HPDE6-E6E7 (cell line): ENCODE results near the gene PRIMA1.

Experiments
- DNase-seq: peaks from one replicate; pipeline ENCODE4 v3.0.0; 2011; ENCODE audit warnings: missing footprints; ENCODE audit errors: extremely low spot score

Gene PRIMA1

GRCh38 chr14:93732524-93732923 is 55.8 kb downstream of the PRIMA1 start:
- no peak for DNase-seq

- DNase-seq: no peak
Observed at GRCh38 chr14:93731753-93732152, 56.5 kb downstream of the PRIMA1 start.

DNA sequence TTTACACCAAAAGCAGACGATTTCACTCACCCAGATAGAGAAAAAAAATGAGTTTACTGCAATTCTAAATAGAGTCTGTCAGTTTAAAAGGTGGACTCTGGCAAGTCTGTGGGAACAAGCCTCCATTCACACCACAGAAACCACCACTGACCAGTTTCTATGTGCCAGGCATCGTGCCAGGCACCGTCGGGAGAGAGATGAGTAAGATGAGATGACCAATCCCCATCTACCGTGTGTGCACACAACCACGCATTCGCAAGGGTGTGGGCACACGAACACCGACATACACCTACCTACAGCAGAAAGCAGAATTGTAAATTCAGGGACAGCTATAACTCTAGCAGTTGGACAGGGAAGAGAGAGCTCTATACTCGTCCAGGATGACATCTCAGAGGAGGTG is 58.3 kb downstream of the PRIMA1 start:
- DNase-seq: no peak

- no peak for DNase-seq
Observed at GRCh38 chr14:93728651-93729016, 59.7 kb downstream of the PRIMA1 start.

DNA sequence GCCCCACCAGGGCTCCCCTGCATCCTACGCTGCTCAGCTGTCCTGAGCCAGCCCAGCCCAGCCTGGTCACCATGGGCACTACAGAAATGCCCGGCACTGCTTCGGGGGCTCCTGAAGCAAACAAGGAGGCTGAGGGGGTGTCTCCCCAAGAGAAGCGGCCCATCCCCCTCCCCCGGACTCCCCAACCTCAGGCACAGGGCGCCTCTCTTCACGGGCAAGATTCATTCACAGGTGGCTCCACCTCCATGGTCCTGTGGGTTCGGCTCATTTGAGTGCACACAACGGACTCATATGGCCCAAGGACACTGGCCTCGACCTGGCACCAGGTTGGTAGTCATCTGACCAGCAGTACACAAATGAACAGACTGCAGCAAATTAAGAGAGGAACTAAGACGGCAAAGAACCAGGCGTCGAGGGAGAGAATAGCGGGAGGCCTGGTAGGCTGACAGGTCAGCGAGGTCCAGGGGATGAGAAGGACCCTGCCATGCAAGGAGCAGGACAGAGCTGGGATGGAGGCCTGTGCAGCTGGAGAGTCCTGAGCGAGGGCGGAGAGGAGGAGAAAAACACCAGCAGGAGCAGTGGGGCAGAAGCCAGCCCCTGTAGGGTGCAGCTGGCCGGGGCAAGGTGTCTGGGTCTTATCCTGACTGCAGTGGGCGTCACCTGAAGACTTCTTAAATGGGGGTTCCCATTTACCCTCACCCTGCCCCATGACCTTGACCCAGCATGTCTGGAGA is 60.2 kb downstream of the PRIMA1 start:
- no peak for DNase-seq

DNA sequence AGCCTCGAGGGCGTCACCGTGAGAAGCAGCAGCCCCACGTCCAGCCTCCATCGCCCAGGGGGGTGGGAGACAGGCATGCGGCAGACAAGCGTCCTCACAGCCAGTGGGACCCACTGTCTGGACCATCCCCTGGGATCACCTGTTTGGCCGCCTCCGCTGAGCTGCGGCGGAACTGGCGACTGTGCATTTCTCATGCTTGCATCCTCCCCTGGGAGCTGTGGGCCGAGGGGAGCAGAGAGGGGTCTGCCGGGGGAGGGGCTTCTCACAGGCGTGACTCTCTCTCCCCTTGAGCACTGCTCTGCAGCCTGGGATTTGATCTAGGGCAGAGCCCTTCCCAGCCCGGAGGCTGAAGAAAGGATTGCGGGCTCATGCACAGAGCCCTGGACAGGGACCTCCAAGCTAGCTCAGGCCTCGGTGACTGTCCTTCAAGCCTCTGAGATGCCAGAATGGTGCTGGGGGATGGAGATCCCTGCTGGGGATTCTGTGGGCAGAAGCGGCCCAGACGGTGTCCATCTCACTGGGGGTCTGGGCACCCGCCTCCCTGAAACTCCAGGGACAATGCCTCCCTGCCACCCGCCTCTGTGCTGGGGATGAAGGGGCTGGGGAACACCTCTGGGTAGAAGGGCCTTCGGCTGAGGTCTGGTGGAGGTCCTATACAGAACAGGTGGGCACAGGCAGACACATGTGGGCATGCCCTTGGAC is 61.1 kb downstream of the PRIMA1 start:
- DNase-seq: no peak

GRCh38 chr14:93725993-93726392 is 62.3 kb downstream of the PRIMA1 start:
- DNase-seq: no peak

DNA sequence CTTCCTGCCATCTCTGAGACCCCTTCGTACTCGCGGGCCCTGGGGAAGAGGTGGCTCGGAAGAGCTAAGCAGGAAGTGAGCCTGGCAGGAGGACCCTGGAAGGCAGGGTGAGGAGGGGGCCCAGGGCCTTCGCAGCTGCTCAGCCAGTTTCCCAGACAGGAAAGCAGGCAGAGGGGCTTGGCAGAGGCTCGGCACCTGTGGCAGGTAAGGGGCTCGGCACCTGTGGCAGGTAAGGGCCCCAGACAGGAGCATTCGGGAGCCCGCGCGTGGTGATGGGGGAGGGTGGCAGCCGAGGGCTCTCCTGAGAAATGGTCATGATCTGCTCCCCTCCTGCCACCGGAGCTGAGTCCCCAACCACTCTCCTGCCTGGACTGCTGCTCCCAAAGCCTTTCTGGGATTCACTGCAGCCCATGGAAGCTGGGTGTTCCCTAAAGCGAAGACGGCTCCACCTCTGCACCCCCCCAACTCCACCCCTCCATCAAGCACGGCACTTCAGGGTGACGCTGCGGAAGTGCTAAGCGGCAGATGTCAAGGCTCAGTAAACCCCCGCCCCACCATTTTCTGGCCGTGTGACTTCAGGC is 63.2 kb downstream of the PRIMA1 start:
- DNase-seq: no peak

- no peak for DNase-seq
Observed at GRCh38 chr14:93723001-93723400, 65.3 kb downstream of the PRIMA1 start.

DNA sequence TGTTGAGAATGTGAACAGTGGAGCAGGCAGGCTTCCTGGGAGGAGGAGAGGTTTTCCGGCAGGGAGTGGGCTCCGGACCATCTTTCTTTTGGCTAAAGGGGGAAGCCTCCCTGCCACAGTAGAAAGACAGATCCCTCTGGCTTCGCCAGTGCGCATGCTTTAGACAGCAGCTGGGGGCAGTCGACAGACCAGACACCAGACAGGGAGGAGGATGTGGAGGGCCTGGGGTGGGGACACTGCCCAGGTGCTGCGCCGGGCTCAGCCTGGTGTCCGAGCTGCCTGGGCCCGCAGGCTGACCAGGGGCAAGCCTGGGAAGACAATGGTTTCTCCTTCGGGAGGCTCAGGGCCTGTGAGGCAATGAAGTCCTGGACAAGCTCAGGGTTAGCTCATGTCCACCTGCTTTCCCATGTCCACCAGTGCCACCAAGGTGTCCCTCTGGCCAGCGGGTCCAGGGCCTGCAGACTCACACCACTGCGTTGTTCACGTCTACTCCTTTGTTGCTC is 67.3 kb downstream of the PRIMA1 start:
- no peak for DNase-seq

- DNase-seq: no peak
Observed at GRCh38 chr14:93720076-93720815, 68.0 kb downstream of the PRIMA1 start.

GRCh38 chr14:93719256-93719655 is 69.0 kb downstream of the PRIMA1 start:
- no peak for DNase-seq

- no peak for DNase-seq
Observed at GRCh38 chr14:93717668-93718320, 70.5 kb downstream of the PRIMA1 start.

- no peak for DNase-seq
Observed at GRCh38 chr14:93716746-93717667, 71.3 kb downstream of the PRIMA1 start.

- DNase-seq: no peak
Observed at GRCh38 chr14:93716002-93716745, 72.1 kb downstream of the PRIMA1 start.

- DNase-seq: no peak
Observed at GRCh38 chr14:93715279-93715927, 72.9 kb downstream of the PRIMA1 start.

DNA sequence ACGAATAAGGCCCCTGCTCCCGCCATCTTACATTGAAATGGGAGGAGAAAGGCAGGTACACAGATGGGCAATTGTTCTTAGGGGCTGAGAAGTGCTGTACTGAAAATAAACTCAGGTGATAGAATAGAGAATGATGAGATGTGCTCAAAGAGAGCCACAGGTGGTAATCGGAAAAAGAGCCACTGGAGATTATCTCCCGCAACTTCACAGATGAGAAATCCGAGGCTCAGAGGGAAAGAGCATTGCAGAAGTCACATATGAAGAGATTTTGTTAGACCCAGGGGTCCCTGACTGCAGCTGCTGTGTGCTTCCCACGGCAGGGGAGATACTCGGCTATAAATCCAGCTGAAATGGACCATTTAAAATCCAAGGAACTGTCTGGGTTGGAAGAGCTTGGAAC is 73.7 kb downstream of the PRIMA1 start:
- no peak for DNase-seq

GRCh38 chr14:93713726-93714405 is 74.4 kb downstream of the PRIMA1 start:
- no peak for DNase-seq
